ENCODE data around the gene ARFRP1.
A peak's percentile ranks its signal among the peaks of the same experiment; 100 is the strongest.
"Not testable (repeated sequence)": the region's sequence is repeated elsewhere in the genome, so short reads cannot be mapped to it uniquely, and the experiment has no call there.

Gene ARFRP1

GRCh38 chr20:63653041-63653973 is 54.5 kb downstream of the ARFRP1 start, which contains the start of gene STMN3:
TSS of gene STMN3 (minus strand) at chr20:63653424. CDS start at chr20:63653345, 79 bp downstream.
- peak; percentile 94 for DNase-seq

DNA sequence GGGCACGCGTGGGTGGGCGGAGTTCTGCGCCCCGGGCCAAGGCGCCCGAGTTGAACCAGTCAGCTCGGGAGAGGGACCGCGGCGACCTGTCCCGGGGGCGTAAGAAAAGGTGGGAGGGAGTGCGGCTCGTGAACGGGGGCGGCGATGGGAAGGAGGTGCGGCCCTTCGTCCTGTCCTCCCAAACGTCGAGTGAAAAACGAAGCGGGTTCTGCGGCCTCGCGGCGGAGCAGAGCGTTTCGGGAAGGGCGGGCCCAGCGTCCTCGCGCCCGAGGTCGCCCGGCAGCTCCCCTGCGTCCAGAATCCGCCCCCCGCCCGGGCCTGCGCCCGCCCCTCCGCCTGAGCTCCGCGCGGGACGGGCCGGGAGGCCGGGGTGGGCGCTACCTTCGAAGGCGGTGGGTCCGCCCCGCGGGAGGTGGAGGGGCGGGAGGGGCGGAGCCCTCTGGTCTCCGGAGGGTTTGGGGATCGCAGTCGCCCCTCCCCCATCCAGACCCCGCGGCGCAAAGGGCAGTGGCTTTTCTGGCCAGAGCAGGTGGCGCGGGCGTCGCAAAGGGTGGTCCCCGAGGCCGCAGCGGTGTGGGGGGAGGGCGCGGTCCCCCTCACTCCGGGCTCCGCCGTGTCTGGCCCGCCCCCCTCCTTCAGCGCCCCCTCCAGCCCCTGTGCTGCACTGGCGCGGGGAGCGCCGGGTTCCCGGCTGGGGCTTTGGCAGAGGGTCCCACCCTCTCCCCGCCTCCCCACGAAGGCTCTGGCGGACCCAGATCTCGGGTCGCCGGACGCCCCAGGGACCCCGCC is 55.4 kb downstream of the ARFRP1 start:
- peak; percentile 46 for DNase-seq

GRCh38 chr20:63651942-63652191 is 55.9 kb downstream of the ARFRP1 start:
- DNase-seq, result peak; percentile 34

DNA sequence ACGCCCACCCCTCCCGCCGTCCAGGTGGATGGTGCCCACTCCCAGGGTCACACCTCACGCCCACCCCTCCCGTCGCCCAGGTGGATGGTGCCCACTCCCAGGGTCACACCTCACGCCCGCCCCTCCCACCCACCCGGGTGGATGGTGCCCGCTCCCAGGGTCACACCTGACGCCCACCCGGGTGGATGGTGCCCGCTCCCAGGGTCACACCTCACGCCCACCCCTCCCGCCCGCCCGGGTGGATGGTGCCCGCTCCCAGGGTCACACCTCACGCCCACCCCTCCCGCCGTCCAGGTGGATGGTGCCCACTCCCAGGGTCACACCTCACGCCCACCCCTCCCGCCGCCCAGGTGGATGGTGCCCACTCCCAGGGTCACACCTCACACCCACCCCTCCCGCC is 57.3 kb downstream of the ARFRP1 start:
- DNase-seq, result not testable (repeated sequence)

- DNase-seq, result no peak
Observed at GRCh38 chr20:63648895-63649589, 58.7 kb downstream of the ARFRP1 start.

Measured in retina (tissue), 1 donor.